Astrocyte (in vitro differentiated cells and primary cell): ENCODE data around the gene CELSR3.

ENCODE experiments used
- CTCF ChIP-seq: IDR thresholded peaks from 2 replicates; pipeline ENCODE4 v1.5.1; 2011; ENCODE audit warnings: low read depth, mild to moderate bottlenecking, inconsistent platforms, low read length, moderate library complexity; ENCODE audit not compliant: insufficient read depth
- EZH2 ChIP-seq: IDR thresholded peaks from 2 replicates; pipeline ENCODE4 v1.6.1; 2012; ENCODE audit warnings: mild to moderate bottlenecking, low read length, inconsistent platforms; ENCODE audit not compliant: insufficient read depth

DNA sequence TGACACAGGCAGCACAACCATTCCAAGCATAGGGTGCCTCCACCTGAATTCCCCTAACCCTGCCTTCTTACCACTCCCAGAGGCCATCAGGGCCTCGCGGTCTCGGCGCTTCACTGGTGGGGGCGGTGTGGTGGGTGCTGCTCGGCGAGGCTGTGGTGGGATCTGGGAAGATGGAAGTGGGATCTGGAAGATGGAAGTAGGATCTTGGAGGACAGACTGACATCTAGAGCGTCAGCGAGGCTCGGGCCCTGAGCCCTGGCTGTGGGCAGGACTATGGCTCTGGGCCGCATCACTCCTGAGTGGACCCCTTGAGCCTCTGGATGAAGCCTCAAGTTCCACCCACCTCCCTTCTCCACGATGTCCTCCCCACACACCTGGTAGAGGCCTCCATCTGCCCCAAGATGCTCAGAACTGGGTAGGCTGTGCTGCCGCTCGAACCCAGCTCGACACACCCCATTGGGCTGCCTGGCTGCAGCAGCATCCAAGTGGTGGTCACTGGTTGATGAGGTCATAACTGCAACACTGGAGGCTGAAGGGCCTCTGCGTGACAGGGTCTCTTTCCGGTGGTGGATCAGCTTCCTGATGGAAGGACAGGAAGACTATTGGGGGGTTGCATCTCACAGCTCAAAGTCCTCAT, 19.4 kb upstream of the CELSR3 start:
- TF ChIP-seq EZH2 (no peak), CTCF (no peak)
